H1 (cell line): ENCODE results near the gene CNIH3. TPM values are rescaled to one million over a fixed set of nuclear protein-coding genes. Genes with fewer than 3 reads are reported as not detected.

ENCODE experiments used
- CTCF ChIA-PET: fragments of 300-600 bp; sonication (Branson Sonifier 250); formaldehyde crosslinking; loops from one replicate; lab custom pipeline; 2021; ENCODE audit not compliant: partially characterized antibody; lab: Charles Lee
- POLR2A ChIA-PET: fragments of 300-600 bp; sonication (Branson Sonifier 250); formaldehyde crosslinking; loops from one replicate; lab custom pipeline; 2021; ENCODE audit warnings: inconsistent platforms; ENCODE audit not compliant: partially characterized antibody; lab: Charles Lee
- DNase-seq, 2 experiments: peaks; one replicate each; pipeline versions ENCODE4 v3.0.0 to v3.0.0-alpha.2; 2010 to 2022; ENCODE audit warnings: low spot score in 2 of 2, low read depth in 1 of 2, mixed read lengths in 1 of 2
- FAIRE-seq: peaks from 2 replicates; lab custom pipeline; 2011; peaks lifted over from hg19 to GRCh38; lab: Jason Lieb, UNC
- H2AFZ ChIP-seq: 2 replicates; pipeline ENCODE4 v1.8.1; 2012; ENCODE audit warnings: low read length, inconsistent platforms
- H2AK5ac ChIP-seq: 2 replicates; pipeline ENCODE4 v1.6.1; 2013; ENCODE audit warnings: low read depth, low read length
- H2BK120ac ChIP-seq: replicated peaks from 2 replicates; pipeline ENCODE3; 2013; ENCODE audit warnings: low read depth, low read length, inconsistent platforms
- H2BK12ac ChIP-seq: 2 replicates; pipeline ENCODE4 v1.6.1; 2013; ENCODE audit warnings: low read depth, low read length
- H2BK15ac ChIP-seq: 2 replicates; pipeline ENCODE4 v1.6.1; 2013; ENCODE audit warnings: low read length
- H2BK20ac ChIP-seq: 2 replicates; pipeline ENCODE4 v1.6.1; 2013; ENCODE audit warnings: low read length
- H2BK5ac ChIP-seq: 2 replicates; pipeline ENCODE4 v1.6.1; 2013; ENCODE audit warnings: low read depth, low read length
- H3K14ac ChIP-seq: 2 replicates; pipeline ENCODE4 v1.6.1; 2013; ENCODE audit warnings: inconsistent platforms; ENCODE audit not compliant: insufficient read length
- H3K18ac ChIP-seq: 2 replicates; pipeline ENCODE4 v1.6.1; 2013; ENCODE audit warnings: low read length; ENCODE audit errors: extremely low read depth
- H3K23ac ChIP-seq: 2 replicates; pipeline ENCODE4 v1.6.1; 2013; ENCODE audit warnings: inconsistent platforms; ENCODE audit not compliant: insufficient read length
- H3K23me2 ChIP-seq: 2 replicates; pipeline ENCODE4 v1.6.1; 2013; ENCODE audit warnings: low read depth, low read length
- H3K27ac ChIP-seq: 2 replicates; pipeline ENCODE4 v1.6.1; 2011; ENCODE audit warnings: low read depth, low read length, inconsistent platforms
- H3K27me3 ChIP-seq, 4 experiments: replicated peaks in 1 of 4; 1 replicate in 1 of 4; 2 replicates in 3 of 4; pipeline versions ENCODE4 v1.6.1 to v1.8.1; 2011 to 2013; ENCODE audit warnings: low read length in 3 of 4, mild to moderate bottlenecking in 3 of 4, inconsistent platforms in 2 of 4, mixed read lengths in 2 of 4, moderate library complexity in 1 of 4; ENCODE audit not compliant: control insufficient read depth in 3 of 4, insufficient read depth in 3 of 4; ENCODE audit errors: extremely low read depth in 1 of 4
- H3K36me3 ChIP-seq, 4 experiments: 2 replicates each; pipeline versions ENCODE4 v1.6.1 to v1.8.1; 2011 to 2013; ENCODE audit warnings: mild to moderate bottlenecking in 4 of 4, low read length in 3 of 4, moderate library complexity in 2 of 4, control low read depth in 1 of 4, inconsistent platforms in 1 of 4; ENCODE audit not compliant: insufficient read depth in 4 of 4, control insufficient read depth in 2 of 4
- H3K4ac ChIP-seq: replicated peaks from 2 replicates; pipeline ENCODE3; 2013; ENCODE audit warnings: low read length, low read depth, mixed read lengths, inconsistent platforms; ENCODE audit not compliant: insufficient read length
- H3K4me1 ChIP-seq, 4 experiments: replicated peaks in 1 of 4; 1 replicate in 1 of 4; 2 replicates in 3 of 4; pipeline versions ENCODE4 v1.6.1 to v1.8.1; 2011 to 2013; ENCODE audit warnings: low read length in 3 of 4, inconsistent platforms in 2 of 4, mixed read lengths in 1 of 4; ENCODE audit not compliant: insufficient read depth in 4 of 4, control insufficient read depth in 3 of 4
- H3K4me2 ChIP-seq, 2 experiments: 2 replicates each; pipeline versions ENCODE4 v1.6.1 to v1.8.1; 2011 to 2013; ENCODE audit warnings: low read depth in 2 of 2, low read length in 2 of 2, control low read depth in 1 of 2, inconsistent platforms in 1 of 2, mild to moderate bottlenecking in 1 of 2; ENCODE audit not compliant: insufficient read depth in 1 of 2
- H3K4me3 ChIP-seq, 4 experiments: fragments of 200-600, 300-600 bp in 1 of 4; sonication (generic), shearing (Covaris generic), sonication (Bioruptor Twin) in 1 of 4; 2 replicates each; pipeline versions ENCODE4 v1.5.1 to v1.8.1; 2011 to 2016; ENCODE audit warnings: low read length in 4 of 4, low read depth in 3 of 4, control low read depth in 2 of 4, inconsistent platforms in 2 of 4, mild to moderate bottlenecking in 2 of 4, mixed read lengths in 1 of 4, moderate library complexity in 1 of 4; ENCODE audit not compliant: insufficient read depth in 2 of 4; ENCODE audit errors: extremely low read depth in 1 of 4
- H3K56ac ChIP-seq: replicated peaks from 2 replicates; pipeline ENCODE3; 2013; ENCODE audit warnings: low read depth, mild to moderate bottlenecking, mixed read lengths, low read length, inconsistent platforms; ENCODE audit not compliant: insufficient read length
- H3K79me1 ChIP-seq: 2 replicates; pipeline ENCODE4 v1.6.1; 2013; ENCODE audit warnings: low read depth, low read length, control low read depth
- H3K79me2 ChIP-seq, 2 experiments: 2 replicates each; pipeline versions ENCODE4 v1.6.1 to v1.8.1; 2012 to 2013; ENCODE audit warnings: low read length in 2 of 2, mild to moderate bottlenecking in 2 of 2, inconsistent platforms in 1 of 2; ENCODE audit not compliant: insufficient read depth in 2 of 2, control insufficient read depth in 1 of 2
- H3K9ac ChIP-seq, 4 experiments: replicated peaks in 1 of 4; 1 replicate in 1 of 4; 2 replicates in 3 of 4; pipeline versions ENCODE4 v1.6.1 to v1.8.1; 2011 to 2013; ENCODE audit warnings: low read depth in 3 of 4, low read length in 3 of 4, control low read depth in 2 of 4, mild to moderate bottlenecking in 2 of 4, moderate library complexity in 2 of 4, inconsistent platforms in 1 of 4; ENCODE audit errors: extremely low read depth in 1 of 4
- H3K9me3 ChIP-seq, 2 experiments: 2 replicates each; pipeline versions ENCODE4 v1.6.1 to v1.8.1; 2012 to 2013; ENCODE audit warnings: mild to moderate bottlenecking in 2 of 2, moderate library complexity in 2 of 2, control low read depth in 1 of 2, inconsistent platforms in 1 of 2, low read depth in 1 of 2, low read length in 1 of 2, mixed read lengths in 1 of 2; ENCODE audit not compliant: insufficient read depth in 2 of 2
- H4K20me1 ChIP-seq, 2 experiments: replicated peaks in 1 of 2; 2 replicates each; pipeline versions ENCODE3 to v1.8.1; 2011 to 2013; ENCODE audit warnings: inconsistent platforms in 2 of 2, low read length in 2 of 2, mild to moderate bottlenecking in 1 of 2; ENCODE audit not compliant: insufficient read depth in 2 of 2, control insufficient read depth in 1 of 2
- H4K5ac ChIP-seq: 2 replicates; pipeline ENCODE4 v1.6.1; 2013; ENCODE audit warnings: low read length, low read depth, mixed read lengths, inconsistent platforms; ENCODE audit not compliant: insufficient read length
- H4K8ac ChIP-seq: 2 replicates; pipeline ENCODE4 v1.8.0; 2013; ENCODE audit warnings: mild to moderate bottlenecking, moderate library complexity, low read length, inconsistent platforms; ENCODE audit not compliant: insufficient read depth; ENCODE audit errors: extremely low read depth
- H4K91ac ChIP-seq: replicated peaks from 2 replicates; pipeline ENCODE3; 2013; ENCODE audit warnings: low read length, mixed read lengths, inconsistent platforms; ENCODE audit not compliant: insufficient read length
- FOSL1 ChIP-seq: IDR thresholded peaks from 2 replicates; pipeline ENCODE4 v1.6.1; 2011; ENCODE audit warnings: mild to moderate bottlenecking, low read depth, low read length, moderate library complexity; ENCODE audit not compliant: insufficient read depth
- RAD21 ChIP-seq, 2 experiments: IDR thresholded peaks in 1 of 2; conservative IDR thresholded peaks in 1 of 2; 2 replicates each; pipeline ENCODE4 v1.6.1; 2011; ENCODE audit warnings: low read depth in 2 of 2, low read length in 2 of 2, improper control_type of control experiment in 1 of 2, inconsistent platforms in 1 of 2, mild to moderate bottlenecking in 1 of 2, moderate library complexity in 1 of 2
- USF2 ChIP-seq: IDR thresholded peaks from 2 replicates; pipeline ENCODE4 v1.6.1; 2011; ENCODE audit warnings: low read length, improper control_type of control experiment
- WGBS, 2 experiments: shearing (Covaris generic) in 1 of 2; methylation state at CpG; one replicate each; pipeline versions ENCODE4 v1.1.6 to v1.1.7; 2013 to 2015; ENCODE audit warnings: low lambda C conversion rate in 2 of 2, mixed read lengths in 2 of 2, inconsistent platforms in 1 of 2, low coverage in 1 of 2, missing lambda C conversion rate in 1 of 2; ENCODE audit not compliant: insufficient replicate concordance in 2 of 2, insufficient coverage in 1 of 2, insufficient read length in 1 of 2; ENCODE audit errors: extremely low coverage in 1 of 2, missing lambda C conversion rate in 1 of 2; 5-methylcytosine and 5-hydroxymethylcytosine counted together
- polyA plus RNA-seq, 7 experiments: library from polyadenylated mRNA; depleted of rRNA in 3 of 7; stranded (reverse) in 5 of 7; unstranded in 2 of 7; fragments of >200 nt in 5 of 7; fragments of 200-250 nt in 2 of 7; gene quantifications; 1 replicate in 5 of 7; 2 replicates in 1 of 7; 4 replicates in 1 of 7; pipeline versions ENCODE4 v1.2.1 to v1.2.3, GENCODE V29; 2011 to 2013; ENCODE audit warnings: missing spikeins in 2 of 7, mixed read lengths in 2 of 7
- total RNA-seq: library from RNA; stranded (reverse); fragmentation: NEBNext Ultra II Directional; extraction: Animal tissue kit (Norgen Biotek cat#: 25700); gene quantifications from 2 replicates; pipeline ENCODE4 v1.2.1, GENCODE V29; 2021

The CNIH3 gene
- total and polyA plus RNA-seq, 2 of the 8 experiments (the other 6 are each of a cell fraction or from before 2014, with no cell fraction given) = 3.7 to 5.6 TPM

- Histone ChIP-seq H3K27me3 (no peaks in the 10 kb centered on the region), H3K14ac (no peak overlapping the region), H4K5ac (no peak overlapping the region), H2BK120ac (no peak overlapping the region), H3K56ac (no peak overlapping the region), H3K4ac (no peak overlapping the region), H2BK5ac (no peak overlapping the region), H3K18ac (no peak overlapping the region), H4K8ac (no peak overlapping the region), H2BK20ac (no peak overlapping the region), H2BK12ac (no peak overlapping the region), H3K23me2 (no peaks in the 10 kb centered on the region), H3K36me3 (no peaks in the 10 kb centered on the region), H4K20me1 (no peaks in the 10 kb centered on the region), H2AFZ (peak overlapping the region; percentile 63; the same call in 1 of the 2 replicates), H4K91ac (no peak overlapping the region), H3K23ac (no peak overlapping the region), H3K4me2 (no peak overlapping the region), H3K79me1 (no peaks in the 10 kb centered on the region), H2BK15ac (no peak overlapping the region), H3K9ac (no peak overlapping the region), H3K4me3 (no peak overlapping the region), H2AK5ac (no peak overlapping the region), H3K27ac (no peak overlapping the region), H3K4me1 (peaks cover 0 to 14% (median 8%) of the 10 kb centered on the region in 4 experiments; a peak in 3 of 7 replicates), H3K9me3 (no peaks in the 10 kb centered on the region), H3K79me2 (no peaks in the 10 kb centered on the region)
- ChIA-PET POLR2A (interaction anchor here (0.6 kb wide), 1 partner anchor 1116 kb away, joined by 4 read pairs; no protein-coding TSS in a partner anchor), CTCF (interaction anchor here (0.6 to 2.0 kb wide), 9 partner anchors 16 to 424 kb away, joined by 3 to 5 read pairs (median 4); no protein-coding TSS in a partner anchor)
- FAIRE-seq = no peak
- WGBS, 2 experiments = 58% methylated on average over 6 of the region's 6 CpGs; no CpG with 5 or more reads in 1 of the 2 experiments
- no peak for DNase-seq
- TF ChIP-seq FOSL1 = no peak
- no peak for TF ChIP-seq USF2
- no peak for TF ChIP-seq RAD21 (IDR thresholded peaks at IDR 0.05 in 1 of 2, conservative IDR thresholded peaks at IDR 0.05 in 1 of 2; ENCODE audit: low read depth in 2 of 2, low read length in 2 of 2)
These were observed 27.1 kb upstream of the CNIH3 start for GRCh38 chr1:224589006-224589405.
